Chondrocyte (in vitro differentiated cells): Measurements from ENCODE around the gene HMSD. TPM values are rescaled to one million over a fixed set of nuclear protein-coding genes. Genes with fewer than 3 reads are reported as not detected.

Experiments used
- DNase-seq: peaks from one replicate; pipeline ENCODE4 v3.0.0; 2021; ENCODE audit warnings: mixed read lengths, low spot score
- H3K27ac Mint-ChIP-seq: one replicate; pipeline ENCODE4 v1.8.0; 2021; ENCODE audit warnings: mild to moderate bottlenecking, moderate library complexity, mixed read lengths; ENCODE audit not compliant: unreplicated experiment
- H3K27me3 Mint-ChIP-seq: 2 replicates; pipeline ENCODE4 v1.8.0; 2021; ENCODE audit warnings: low read depth, mixed read lengths
- H3K36me3 Mint-ChIP-seq: 2 replicates; pipeline ENCODE4 v1.8.0; 2021; ENCODE audit warnings: low read depth, mixed read lengths
- H3K4me1 Mint-ChIP-seq: 2 replicates; pipeline ENCODE4 v1.8.0; 2021; ENCODE audit warnings: low read depth, mild to moderate bottlenecking, mixed read lengths
- H3K4me3 Mint-ChIP-seq: one replicate; pipeline ENCODE4 v1.8.0; 2021; ENCODE audit warnings: mild to moderate bottlenecking, moderate library complexity, mixed read lengths; ENCODE audit not compliant: unreplicated experiment
- H3K9me3 Mint-ChIP-seq: 2 replicates; pipeline ENCODE4 v1.8.0; 2021; ENCODE audit warnings: low read depth, mixed read lengths
- CTCF ChIP-seq: fragments of 200-600 bp; sonication (generic); IDR thresholded peaks from 2 replicates; pipeline ENCODE4 v1.5.0; 2021; ENCODE audit warnings: antibody characterized with exemption, mild to moderate bottlenecking, moderate library complexity
- total RNA-seq: library from RNA; stranded (reverse); gene quantifications from 3 replicates; pipeline ENCODE4 v1.2.1, GENCODE V29; 2021

HMSD gene
- total RNA-seq, 1 donor from 2014 or later, result not detected

GRCh38 chr18:63980027-63980426, 30.9 kb downstream of the HMSD start:
- H3K4me3 Mint-ChIP-seq, result peak overlapping the region; percentile 11
- H3K36me3 Mint-ChIP-seq, result peaks cover 19% of the 10 kb centered on the region
- H3K27ac Mint-ChIP-seq, result peak overlapping the region; percentile 46
- H3K27me3 Mint-ChIP-seq, result no peaks in the 10 kb centered on the region
- no peak for DNase-seq
- TF ChIP-seq CTCF, result no peak
- H3K4me1 Mint-ChIP-seq, result peaks cover 24% of the 10 kb centered on the region
- H3K9me3 Mint-ChIP-seq, result no peaks in the 10 kb centered on the region

- DNase-seq, result no peak
- Mint-ChIP-seq H3K27ac (no peak overlapping the region), H3K27me3 (no peaks in the 10 kb centered on the region), H3K4me3 (no peak overlapping the region), H3K36me3 (peaks cover 22% of the 10 kb centered on the region), H3K4me1 (peaks cover 15% of the 10 kb centered on the region), H3K9me3 (no peaks in the 10 kb centered on the region)
- no peak for TF ChIP-seq CTCF
Observed at GRCh38 chr18:63980896-63981460, 31.9 kb downstream of the HMSD start.

GRCh38 chr18:63981719-63982118, 32.6 kb downstream of the HMSD start:
- no peak for TF ChIP-seq CTCF
- H3K4me1 Mint-ChIP-seq, result peaks cover 15% of the 10 kb centered on the region
- H3K4me3 Mint-ChIP-seq, result no peak overlapping the region
- no peak overlapping the region for H3K27ac Mint-ChIP-seq
- peaks cover 25% of the 10 kb centered on the region for H3K36me3 Mint-ChIP-seq
- H3K27me3 Mint-ChIP-seq, result no peaks in the 10 kb centered on the region
- no peaks in the 10 kb centered on the region for H3K9me3 Mint-ChIP-seq
- no peak for DNase-seq

GRCh38 chr18:63982361-63982760, 33.3 kb downstream of the HMSD start:
- Mint-ChIP-seq H3K36me3 (peaks cover 25% of the 10 kb centered on the region), H3K9me3 (no peaks in the 10 kb centered on the region)
- no peak for TF ChIP-seq CTCF

GRCh38 chr18:63986885-63987284, 37.8 kb downstream of the HMSD start:
- Mint-ChIP-seq H3K27ac (no peak overlapping the region), H3K36me3 (peaks cover 23% of the 10 kb centered on the region), H3K9me3 (no peaks in the 10 kb centered on the region), H3K4me1 (no peaks in the 10 kb centered on the region), H3K4me3 (no peak overlapping the region), H3K27me3 (no peaks in the 10 kb centered on the region)
- DNase-seq, result no peak
- no peak for TF ChIP-seq CTCF

More at GRCh38 chr18:63982361-63982760, 33.3 kb downstream of the HMSD start:
- H3K4me1 Mint-ChIP-seq, result peaks cover 15% of the 10 kb centered on the region
- no peak for DNase-seq
- H3K27me3 Mint-ChIP-seq, result no peaks in the 10 kb centered on the region
- H3K27ac Mint-ChIP-seq, result no peak overlapping the region
- no peak overlapping the region for H3K4me3 Mint-ChIP-seq
